ENCODE results near the gene PRKRIP1.
"Not testable (repeated sequence)": the region's sequence is repeated elsewhere in the genome, so short reads cannot be mapped to it uniquely, and the experiment has no call there.

The PRKRIP1 gene

GRCh38 chr7:102432442-102433218, 36.5 kb downstream of the PRKRIP1 start:
- DNase-seq = peak; percentile 71

GRCh38 chr7:102433219-102434038, 37.3 kb downstream of the PRKRIP1 start, which contains the start of gene ORAI2:
Gene ORAI2 (plus strand): TSS chr7:102433575. CDS start chr7:102438957, 5,382 bp downstream.
- DNase-seq = peak; percentile 88

GRCh38 chr7:102434039-102434486, 37.9 kb downstream of the PRKRIP1 start:
- no peak for DNase-seq

GRCh38 chr7:102436118-102436517, 40.0 kb downstream of the PRKRIP1 start:
- DNase-seq = no peak

- no peak for DNase-seq
These were observed 44.0 kb downstream of the PRKRIP1 start for GRCh38 chr7:102439963-102440795.

GRCh38 chr7:102444961-102445673, 49.0 kb downstream of the PRKRIP1 start:
- DNase-seq = no peak

GRCh38 chr7:102445674-102446071, 49.5 kb downstream of the PRKRIP1 start:
- DNase-seq = no peak

- no peak for DNase-seq
These were observed 50.4 kb downstream of the PRKRIP1 start for GRCh38 chr7:102446387-102447156.

- DNase-seq = no peak
These were observed 51.1 kb downstream of the PRKRIP1 start for GRCh38 chr7:102447311-102447710.

GRCh38 chr7:102449136-102449535, 53.0 kb downstream of the PRKRIP1 start:
- DNase-seq = no peak

- no peak for DNase-seq
These were observed 54.1 kb downstream of the PRKRIP1 start for GRCh38 chr7:102450242-102450641.

GRCh38 chr7:102451371-102452054, 55.4 kb downstream of the PRKRIP1 start:
- no peak for DNase-seq

- no peak for DNase-seq
These were observed 56.3 kb downstream of the PRKRIP1 start for GRCh38 chr7:102452451-102452850.

- DNase-seq = no peak
These were observed 57.2 kb downstream of the PRKRIP1 start for GRCh38 chr7:102453319-102453718.

GRCh38 chr7:102454468-102454867, 58.3 kb downstream of the PRKRIP1 start:
- DNase-seq = no peak

GRCh38 chr7:102454932-102455331, 58.8 kb downstream of the PRKRIP1 start:
- DNase-seq = not testable (repeated sequence)

- no peak for DNase-seq
These were observed 59.4 kb downstream of the PRKRIP1 start for GRCh38 chr7:102455596-102455995.

GRCh38 chr7:102456327-102456726, 60.2 kb downstream of the PRKRIP1 start:
- no peak for DNase-seq

- DNase-seq = no peak
These were observed 61.3 kb downstream of the PRKRIP1 start for GRCh38 chr7:102457352-102457924.

- no peak for DNase-seq
These were observed 63.2 kb downstream of the PRKRIP1 start for GRCh38 chr7:102459221-102459844.
